WTC11 (cell line): ENCODE measurements around the gene DNAJB9.

Experiments
- ATF3 ChIP-seq: sonication (generic); formaldehyde crosslinking; conservative IDR thresholded peaks from 2 replicates; pipeline ENCODE4 v1.8.1; 2022; ENCODE audit warnings: mild to moderate bottlenecking, missing genetic modification reagents
- CBFB ChIP-seq: sonication (generic); formaldehyde crosslinking; IDR thresholded peaks from 2 replicates; pipeline ENCODE4 v1.8.1; 2022; ENCODE audit warnings: mild to moderate bottlenecking, low read depth, missing genetic modification reagents
- CREM ChIP-seq: sonication (generic); formaldehyde crosslinking; IDR thresholded peaks from 2 replicates; pipeline ENCODE4 v1.8.1; 2022; ENCODE audit warnings: mild to moderate bottlenecking, missing genetic modification reagents, moderate library complexity
- CTCF ChIP-seq: fragments of 200-600 bp; IDR thresholded peaks from 2 replicates; pipeline ENCODE4 v1.8.0; 2022; ENCODE audit warnings: antibody characterized with exemption
- FOXJ3 ChIP-seq: sonication (generic); formaldehyde crosslinking; IDR thresholded peaks from 2 replicates; pipeline ENCODE4 v1.9.0; 2021; ENCODE audit warnings: missing genetic modification reagents, mild to moderate bottlenecking, borderline replicate concordance
- KAT7 ChIP-seq: sonication (generic); formaldehyde crosslinking; IDR thresholded peaks from 2 replicates; pipeline ENCODE4 v1.8.1; 2023; ENCODE audit warnings: missing genetic modification reagents, mild to moderate bottlenecking, borderline replicate concordance
- MXD4 ChIP-seq: fragments of 250-450 bp; sonication (Bioruptor Pico); IDR thresholded peaks from 2 replicates; pipeline ENCODE4 v1.8.0; 2021; ENCODE audit warnings: mild to moderate bottlenecking, moderate library complexity, borderline replicate concordance
- NR3C1 ChIP-seq: sonication (generic); formaldehyde crosslinking; conservative IDR thresholded peaks from 2 replicates; pipeline ENCODE4 v1.8.1; 2023; ENCODE audit warnings: low read depth, mild to moderate bottlenecking, missing genetic modification reagents
- RELA ChIP-seq: sonication (generic); formaldehyde crosslinking; IDR thresholded peaks from 2 replicates; pipeline ENCODE4 v1.8.1; 2022; ENCODE audit warnings: missing genetic modification reagents, mild to moderate bottlenecking, borderline replicate concordance
- TF ChIP-seq, protein P1 (sequence below): sonication (generic); formaldehyde crosslinking; IDR thresholded peaks from 2 replicates; pipeline ENCODE4 v1.8.1; 2022; ENCODE audit warnings: missing genetic modification reagents, borderline replicate concordance

- TF ChIP-seq CTCF (no peak), MXD4 (CRISPR knock-in tag) (no peak), CREM (CRISPR knock-in tag) (no peak), FOXJ3 (no peak), KAT7 (no peak), NR3C1 (CRISPR knock-in tag) (no peak), RELA (no peak), CBFB (CRISPR knock-in tag) (no peak), ATF3 (no peak)
- TF ChIP-seq, protein P1, sequence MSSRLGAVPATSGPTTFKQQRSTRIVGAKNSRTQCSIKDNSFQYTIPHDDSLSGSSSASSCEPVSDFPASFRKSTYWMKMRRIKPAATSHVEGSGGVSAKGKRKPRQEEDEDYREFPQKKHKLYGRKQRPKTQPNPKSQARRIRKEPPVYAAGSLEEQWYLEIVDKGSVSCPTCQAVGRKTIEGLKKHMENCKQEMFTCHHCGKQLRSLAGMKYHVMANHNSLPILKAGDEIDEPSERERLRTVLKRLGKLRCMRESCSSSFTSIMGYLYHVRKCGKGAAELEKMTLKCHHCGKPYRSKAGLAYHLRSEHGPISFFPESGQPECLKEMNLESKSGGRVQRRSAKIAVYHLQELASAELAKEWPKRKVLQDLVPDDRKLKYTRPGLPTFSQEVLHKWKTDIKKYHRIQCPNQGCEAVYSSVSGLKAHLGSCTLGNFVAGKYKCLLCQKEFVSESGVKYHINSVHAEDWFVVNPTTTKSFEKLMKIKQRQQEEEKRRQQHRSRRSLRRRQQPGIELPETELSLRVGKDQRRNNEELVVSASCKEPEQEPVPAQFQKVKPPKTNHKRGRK (CRISPR knock-in tag): no peak
These were observed 30.7 kb downstream of the DNAJB9 start for GRCh38 chr7:108600399-108600798.
